Measurements from ENCODE around the gene NCOA7. TPM values are rescaled to one million over a fixed set of nuclear protein-coding genes. Genes with fewer than 3 reads are reported as not detected.
A peak's percentile ranks its signal among the peaks of the same experiment; 100 is the strongest.
"Not testable (repeated sequence)": the region's sequence is repeated elsewhere in the genome, so short reads cannot be mapped to it uniquely, and the experiment has no call there.

NCOA7 gene
- total and polyA plus RNA-seq, 9 donors = 10.9 to 54.1 (median 30.7) TPM

DNA sequence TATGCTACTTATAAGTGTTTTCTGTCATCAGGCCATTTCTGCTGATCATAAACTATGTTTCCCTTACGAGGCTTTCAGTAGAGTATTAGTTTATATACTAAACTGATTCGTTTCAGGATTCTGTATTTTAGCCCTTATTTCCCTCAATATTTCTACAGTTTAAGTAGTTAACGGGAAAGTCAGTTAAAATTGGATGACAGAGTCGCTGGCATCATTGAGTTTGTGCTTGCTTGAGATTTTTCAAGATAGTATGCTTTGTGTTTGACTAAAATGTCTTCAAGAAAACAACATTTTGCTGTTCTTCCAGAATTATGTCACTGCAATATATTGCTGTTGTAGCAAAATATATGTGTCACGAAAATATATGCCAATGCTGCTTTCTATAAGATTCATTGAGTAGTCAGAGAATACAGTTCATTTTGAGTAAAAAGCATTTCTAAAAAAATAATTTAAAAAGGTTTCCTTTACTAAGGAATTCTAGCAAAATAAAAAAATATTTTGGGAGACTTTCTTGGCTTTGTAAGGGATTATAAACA is 51.4 kb downstream of the NCOA7 start:
- no peaks in the 10 kb centered on the region for H3K9me3 ChIP-seq
- H3K27ac ChIP-seq = no peak overlapping the region
- no peaks in the 10 kb centered on the region for H3K36me3 ChIP-seq
- DNase-seq = no peak
- H3K4me3 ChIP-seq = no peak overlapping the region
- H3K27me3 ChIP-seq = no peaks in the 10 kb centered on the region
- peaks cover 5% of the 10 kb centered on the region for H3K4me1 ChIP-seq (ENCODE audit: insufficient read depth)
- 92 to 93% (median 93%) methylated on average over 5 of the region's 5 CpGs for WGBS, 3 donors
- intact Hi-C loops (cut with DNase I) = no loop called here
- TF ChIP-seq POLR2A (IDR thresholded peaks at IDR 0.05) = no peak
- no peak for TF ChIP-seq CTCF (IDR thresholded peaks at IDR 0.05)
- TF ChIP-seq EP300 (IDR thresholded peaks at IDR 0.05) = no peak

GRCh38 chr6:125843593-125843992 is 52.8 kb downstream of the NCOA7 start:
- 95 to 98% (median 97%) methylated on average over 1 of the region's 1 CpG for WGBS, 3 donors
- no peak for TF ChIP-seq CTCF (IDR thresholded peaks at IDR 0.05)
- TF ChIP-seq EP300 (IDR thresholded peaks at IDR 0.05) = no peak
- no peak for TF ChIP-seq POLR2A (IDR thresholded peaks at IDR 0.05)
- Histone ChIP-seq H3K36me3 (no peaks in the 10 kb centered on the region), H3K4me3 (no peak overlapping the region), H3K27ac (no peak overlapping the region), H3K9me3 (no peaks in the 10 kb centered on the region), H3K4me1 (ENCODE audit: insufficient read depth) (peaks cover 5% of the 10 kb centered on the region), H3K27me3 (no peaks in the 10 kb centered on the region)
- intact Hi-C loops (cut with DNase I) = no loop called here
- no peak for DNase-seq

DNA sequence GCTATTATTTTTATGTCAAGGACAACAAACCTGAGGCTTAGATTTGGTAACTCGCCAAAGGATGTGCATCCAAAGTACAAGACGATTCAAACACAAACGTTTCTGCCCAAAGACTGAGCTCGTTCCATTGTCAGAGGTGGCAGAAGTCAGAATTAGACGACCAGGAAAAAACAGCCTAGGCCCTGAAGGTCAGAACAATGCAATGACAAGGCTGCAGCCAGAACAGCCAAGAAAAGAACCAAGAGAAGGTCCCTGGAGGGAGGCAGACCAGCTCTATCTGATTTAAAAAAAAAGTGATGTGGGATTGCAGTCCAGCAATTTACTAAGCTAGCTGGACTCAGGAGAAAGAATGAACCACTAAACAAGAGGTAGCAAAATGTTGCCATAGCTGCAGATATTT is 54.2 kb downstream of the NCOA7 start:
- no peak for DNase-seq
- no peak for TF ChIP-seq CTCF (IDR thresholded peaks at IDR 0.05)
- TF ChIP-seq EP300 (IDR thresholded peaks at IDR 0.05) = no peak
- TF ChIP-seq POLR2A (IDR thresholded peaks at IDR 0.05) = no peak
- intact Hi-C loops (cut with DNase I) = no loop called here
- H3K27me3 ChIP-seq = no peaks in the 10 kb centered on the region
- no peaks in the 10 kb centered on the region for H3K9me3 ChIP-seq
- no peak overlapping the region for H3K4me3 ChIP-seq
- no peaks in the 10 kb centered on the region for H3K36me3 ChIP-seq
- peak overlapping the region in 1 of 2 donors; percentile 28 for H3K27ac ChIP-seq
- WGBS, 3 donors = 17 to 24% (median 21%) methylated on average over 5 of the region's 5 CpGs
- H3K4me1 ChIP-seq (ENCODE audit: insufficient read depth) = peaks cover 5% of the 10 kb centered on the region

- intact Hi-C loops (cut with DNase I) = no loop called here
- Histone ChIP-seq H3K4me1 (ENCODE audit: insufficient read depth) (peaks cover 5% of the 10 kb centered on the region), H3K9me3 (no peaks in the 10 kb centered on the region), H3K27me3 (no peaks in the 10 kb centered on the region), H3K36me3 (no peaks in the 10 kb centered on the region), H3K4me3 (no peak overlapping the region), H3K27ac (no peak overlapping the region)
- no peak for DNase-seq
- 30 to 65% (median 51%) methylated on average over 4 of the region's 4 CpGs for WGBS, 3 donors
- TF ChIP-seq EP300 (IDR thresholded peaks at IDR 0.05) (no peak), POLR2A (IDR thresholded peaks at IDR 0.05) (no peak), CTCF (IDR thresholded peaks at IDR 0.05) (no peak)
These were observed 55.7 kb downstream of the NCOA7 start for GRCh38 chr6:125846292-125847024.

- intact Hi-C loops (cut with DNase I); H3K27me3 ChIP-seq: not testable (repeated sequence)
These were observed 57.5 kb downstream of the NCOA7 start for GRCh38 chr6:125848286-125848685.

More at GRCh38 chr6:125848286-125848685, 57.5 kb downstream of the NCOA7 start:
- H3K4me1 ChIP-seq (ENCODE audit: insufficient read depth); H3K36me3 ChIP-seq; H3K27ac ChIP-seq; H3K9me3 ChIP-seq; H3K4me3 ChIP-seq; DNase-seq: not testable (repeated sequence)
- WGBS, 3 donors = 96 to 99% (median 98%) methylated on average over 5 of the region's 5 CpGs
